Testis (tissue), 3 donors: ENCODE measurements around the gene ENAM. TPM values are rescaled to one million over a fixed set of nuclear protein-coding genes. Genes with fewer than 3 reads are reported as not detected.
"Not testable (repeated sequence)": the region's sequence is repeated elsewhere in the genome, so short reads cannot be mapped to it uniquely, and the experiment has no call there.

Experiments
- DNase-seq: peaks from one replicate; pipeline ENCODE4 v3.0.0-alpha.2; 2019
- H3K27ac ChIP-seq, 2 donors: fragments of 200-600 bp; sonication (generic); one replicate each; pipeline ENCODE4 v1.5.1; 2019
- H3K27me3 ChIP-seq: fragments of 200-600 bp; sonication (generic); one replicate; pipeline ENCODE4 v1.5.1; 2019
- H3K36me3 ChIP-seq: fragments of 200-600 bp; sonication (generic); one replicate; pipeline ENCODE4 v1.5.1; 2017; ENCODE audit warnings: low read depth; ENCODE audit errors: missing control alignments
- H3K4me1 ChIP-seq: fragments of 200-600 bp; sonication (generic); one replicate; pipeline ENCODE4 v1.5.1; 2019
- H3K4me3 ChIP-seq, 2 donors: fragments of 200-600 bp; sonication (generic); one replicate each; pipeline ENCODE4 v1.5.1; 2017 to 2019
- H3K9me3 ChIP-seq: fragments of 200-600 bp; sonication (generic); one replicate; pipeline ENCODE4 v1.5.1; 2017
- CTCF ChIP-seq, 3 experiments: fragments of 450-650 bp in 2 of 3; fragments of 200-600 bp in 1 of 3; sonication (generic) in 1 of 3; IDR thresholded peaks; one replicate each; pipeline ENCODE4 v1.5.1; 2016 to 2019; ENCODE audit warnings: antibody characterized with exemption in 3 of 3, mild to moderate bottlenecking in 2 of 3, moderate library complexity in 1 of 3
- POLR2A ChIP-seq: fragments of 450-650 bp; IDR thresholded peaks from one replicate; pipeline ENCODE4 v1.6.1; 2017; ENCODE audit warnings: antibody characterized with exemption, mild to moderate bottlenecking, moderate library complexity
- WGBS, 2 donors: methylation state at CpG; one replicate each; pipeline ENCODE4 v1.1.5; 2018; 5-methylcytosine and 5-hydroxymethylcytosine counted together
- intact Hi-C: fragments of 100-400 bp; cut with DNase I; formaldehyde crosslinking; loops from one replicate; pipeline ENCODE4 v1.15.1; 2023; ENCODE audit warnings: low total_unique reads
- polyA plus RNA-seq: library from polyadenylated mRNA; stranded (reverse); fragments of 350-450 nt; fragmentation: Illumina TruSeq; extraction: RNeasy Lipid Tissue Mini Kit (QIAGEN cat#74804); gene quantifications from one replicate; pipeline ENCODE4 v1.2.3, GENCODE V29; 2014; ENCODE audit warnings: low read depth, low replicate concordance; ENCODE audit not compliant: insufficient read depth
- total RNA-seq, 2 donors: library from RNA; depleted of rRNA; stranded (reverse); fragments of >200 nt; gene quantifications; one replicate each; pipeline ENCODE4 v1.2.3, GENCODE V29; 2016

ENAM gene
- total and polyA plus RNA-seq, 3 donors from 2014 or later, result 0.16 to 2.4 (median 0.38) TPM

- no peak overlapping the region for H3K4me3 ChIP-seq
- 64 to 81% methylated on average over 5 of the region's 5 CpGs for WGBS, 2 donors
- H3K9me3 ChIP-seq, result no peaks in the 10 kb centered on the region
- TF ChIP-seq POLR2A (no peak), CTCF (IDR thresholded peaks at IDR 0.05) (no peak)
- no peaks in the 10 kb centered on the region for H3K36me3 ChIP-seq
- H3K4me1 ChIP-seq, result no peaks in the 10 kb centered on the region
- H3K27ac ChIP-seq, result no peak overlapping the region
- no peaks in the 10 kb centered on the region for H3K27me3 ChIP-seq
- no peak for DNase-seq
- intact Hi-C loops, result no loop called here
Observed at GRCh38 chr4:70654605-70655011, 26.1 kb downstream of the ENAM start.

- no peak overlapping the region for H3K4me3 ChIP-seq
- 88% methylated on average over 5 of the region's 5 CpGs for WGBS, 2 donors
- TF ChIP-seq CTCF (IDR thresholded peaks at IDR 0.05) (no peak), POLR2A (no peak)
- DNase-seq, result no peak
- H3K27ac ChIP-seq, result no peak overlapping the region
- H3K36me3 ChIP-seq, result no peaks in the 10 kb centered on the region
- intact Hi-C loops, result no loop called here
- no peaks in the 10 kb centered on the region for H3K4me1 ChIP-seq
- no peaks in the 10 kb centered on the region for H3K9me3 ChIP-seq
- H3K27me3 ChIP-seq, result no peaks in the 10 kb centered on the region
Observed at GRCh38 chr4:70657326-70657725, 28.8 kb downstream of the ENAM start.

GRCh38 chr4:70658418-70658817, 29.9 kb downstream of the ENAM start:
- Histone ChIP-seq H3K9me3 (no peaks in the 10 kb centered on the region), H3K4me1 (no peaks in the 10 kb centered on the region), H3K27ac (no peak overlapping the region), H3K36me3 (no peaks in the 10 kb centered on the region), H3K27me3 (no peaks in the 10 kb centered on the region), H3K4me3 (no peak overlapping the region)
- no peak for DNase-seq
- intact Hi-C loops, result no loop called here
- TF ChIP-seq POLR2A (no peak), CTCF (IDR thresholded peaks at IDR 0.05) (no peak)
- WGBS, 2 donors, result 58 to 71% methylated on average over 3 of the region's 3 CpGs

- intact Hi-C loops, result no loop called here
- H3K27ac ChIP-seq, result no peak overlapping the region
- no peaks in the 10 kb centered on the region for H3K4me1 ChIP-seq
- H3K27me3 ChIP-seq, result no peaks in the 10 kb centered on the region
- no peaks in the 10 kb centered on the region for H3K36me3 ChIP-seq
- WGBS, 2 donors, result 90% methylated on average over 4 of the region's 4 CpGs
- TF ChIP-seq POLR2A (no peak), CTCF (IDR thresholded peaks at IDR 0.05) (no peak)
- DNase-seq, result no peak
- H3K4me3 ChIP-seq, result no peak overlapping the region
- no peaks in the 10 kb centered on the region for H3K9me3 ChIP-seq
Observed at GRCh38 chr4:70660106-70660505, 31.6 kb downstream of the ENAM start.

GRCh38 chr4:70661309-70661922, 32.9 kb downstream of the ENAM start:
- H3K4me1 ChIP-seq, intact Hi-C loops, H3K4me3 ChIP-seq, H3K27ac ChIP-seq, DNase-seq, H3K9me3 ChIP-seq, H3K36me3 ChIP-seq, H3K27me3 ChIP-seq: not testable (repeated sequence)
- WGBS, 2 donors, result 89 to 92% methylated on average over 5 of the region's 5 CpGs
